Peyer's patch (tissue), 4 donors: Measurements from ENCODE around the gene SEC14L5.

Source experiments
- CTCF ChIP-seq, 6 experiments: fragments of 450-650 bp in 4 of 6; fragments of 200-600 bp in 2 of 6; sonication (generic) in 1 of 6; IDR thresholded peaks; one replicate each; pipeline ENCODE4 v1.5.1; 2017 to 2019; ENCODE audit warnings: antibody characterized with exemption in 6 of 6, mild to moderate bottlenecking in 3 of 6, moderate library complexity in 1 of 6
- POLR2A ChIP-seq, 2 donors: fragments of 450-650 bp; IDR thresholded peaks; one replicate each; pipeline ENCODE4 v1.5.1; 2017; ENCODE audit warnings: antibody characterized with exemption in 2 of 2, mild to moderate bottlenecking in 2 of 2, moderate library complexity in 2 of 2

- TF ChIP-seq CTCF (IDR thresholded peaks at IDR 0.05), result no peak
- no peak for TF ChIP-seq POLR2A (IDR thresholded peaks at IDR 0.05)
Measured at GRCh38 chr16:4944333-4945281, 13.5 kb upstream of the SEC14L5 start.
